Gastroesophageal sphincter (tissue), 4 donors: Measurements from ENCODE around the gene CPNE5. TPM values are rescaled to one million over a fixed set of nuclear protein-coding genes. Genes with fewer than 3 reads are reported as not detected.
A peak's percentile ranks its signal among the peaks of the same experiment; 100 is the strongest.

ENCODE experiments used
- ATAC-seq: fragments of 150-250 bp; one replicate; pipeline ENCODE4 v1.9.1; 2016; ENCODE audit warnings: mild to moderate bottlenecking, moderate library complexity
- H3K27ac ChIP-seq, 4 donors: fragments of 200-600 bp; sonication (generic) in 3 of 4; 1 replicate in 3 of 4; 2 replicates in 1 of 4; pipeline ENCODE4 v1.5.1; 2016 to 2019
- H3K27me3 ChIP-seq: fragments of 200-600 bp; sonication (generic); one replicate; pipeline ENCODE4 v1.5.1; 2019
- H3K36me3 ChIP-seq, 2 donors: fragments of 200-600 bp; sonication (generic); one replicate each; pipeline ENCODE4 v1.5.1; 2019; ENCODE audit warnings: control low read depth in 1 of 2
- H3K4me1 ChIP-seq, 3 donors: fragments of 200-600 bp; sonication (generic); 1 replicate in 2 of 3; 2 replicates in 1 of 3; pipeline ENCODE4 v1.5.1; 2016 to 2019; ENCODE audit warnings: control low read depth in 2 of 3
- H3K4me3 ChIP-seq, 2 donors: fragments of 200-600 bp; sonication (generic); one replicate each; pipeline ENCODE4 v1.5.1; 2019; ENCODE audit warnings: mild to moderate bottlenecking in 1 of 2, moderate library complexity in 1 of 2
- H3K9me3 ChIP-seq, 3 donors: fragments of 200-600 bp; sonication (generic); one replicate each; pipeline ENCODE4 v1.5.1; 2017 to 2019; ENCODE audit warnings: control low read depth in 2 of 3
- EP300 ChIP-seq: sonication (generic); formaldehyde crosslinking; IDR thresholded peaks from one replicate; pipeline ENCODE4 v1.6.1; 2017; ENCODE audit warnings: antibody characterized with exemption, mild to moderate bottlenecking
- POLR2A ChIP-seq, 2 donors: fragments of 450-650 bp; IDR thresholded peaks; one replicate each; pipeline ENCODE4 v1.6.1; 2017; ENCODE audit warnings: antibody characterized with exemption in 2 of 2, mild to moderate bottlenecking in 2 of 2, moderate library complexity in 1 of 2
- POLR2AphosphoS5 ChIP-seq: sonication (generic); formaldehyde crosslinking; IDR thresholded peaks from one replicate; pipeline ENCODE4 v1.6.1; 2017; ENCODE audit warnings: antibody characterized with exemption
- WGBS, 2 donors: methylation state at CpG; one replicate each; pipeline ENCODE4 v1.1.5; 2018; ENCODE audit warnings: low coverage in 1 of 2; 5-methylcytosine and 5-hydroxymethylcytosine counted together
- total RNA-seq, 4 donors: library from RNA; depleted of rRNA; stranded (reverse); fragments of >200 nt; gene quantifications; one replicate each; pipeline ENCODE4 v1.1.0, GENCODE V29; 2016
- TF ChIP-seq, protein P1 (sequence below), 4 experiments: fragments of 200-600 bp in 2 of 4; fragments of 450-650 bp in 2 of 4; sonication (generic) in 1 of 4; IDR thresholded peaks; one replicate each; pipeline ENCODE4 v1.5.1; 2017 to 2019; ENCODE audit warnings: antibody characterized with exemption in 4 of 4, mild to moderate bottlenecking in 2 of 4, moderate library complexity in 2 of 4

Gene CPNE5
- total RNA-seq, 4 donors from 2014 or later, result 0.42 to 2.3 (median 1.5) TPM

DNA sequence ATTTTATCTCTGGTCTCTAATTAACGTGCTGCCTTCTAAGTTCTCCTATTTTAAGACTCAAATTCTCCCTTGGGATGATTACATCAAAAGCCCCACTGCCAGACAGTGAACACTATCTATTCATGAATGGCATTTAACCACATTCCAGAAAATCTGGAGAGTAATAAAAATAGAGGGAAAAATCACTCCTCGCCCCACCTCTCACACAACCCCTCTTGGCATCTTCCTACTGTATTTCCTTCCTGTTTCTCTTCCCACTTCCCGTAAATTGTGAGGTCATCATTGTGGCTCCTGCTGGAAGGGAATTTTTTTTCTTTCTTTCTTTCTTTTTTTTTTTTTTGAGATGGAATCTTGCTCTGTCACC is 110.1 kb downstream of the CPNE5 start:
- ATAC-seq, result peak; percentile 25

DNA sequence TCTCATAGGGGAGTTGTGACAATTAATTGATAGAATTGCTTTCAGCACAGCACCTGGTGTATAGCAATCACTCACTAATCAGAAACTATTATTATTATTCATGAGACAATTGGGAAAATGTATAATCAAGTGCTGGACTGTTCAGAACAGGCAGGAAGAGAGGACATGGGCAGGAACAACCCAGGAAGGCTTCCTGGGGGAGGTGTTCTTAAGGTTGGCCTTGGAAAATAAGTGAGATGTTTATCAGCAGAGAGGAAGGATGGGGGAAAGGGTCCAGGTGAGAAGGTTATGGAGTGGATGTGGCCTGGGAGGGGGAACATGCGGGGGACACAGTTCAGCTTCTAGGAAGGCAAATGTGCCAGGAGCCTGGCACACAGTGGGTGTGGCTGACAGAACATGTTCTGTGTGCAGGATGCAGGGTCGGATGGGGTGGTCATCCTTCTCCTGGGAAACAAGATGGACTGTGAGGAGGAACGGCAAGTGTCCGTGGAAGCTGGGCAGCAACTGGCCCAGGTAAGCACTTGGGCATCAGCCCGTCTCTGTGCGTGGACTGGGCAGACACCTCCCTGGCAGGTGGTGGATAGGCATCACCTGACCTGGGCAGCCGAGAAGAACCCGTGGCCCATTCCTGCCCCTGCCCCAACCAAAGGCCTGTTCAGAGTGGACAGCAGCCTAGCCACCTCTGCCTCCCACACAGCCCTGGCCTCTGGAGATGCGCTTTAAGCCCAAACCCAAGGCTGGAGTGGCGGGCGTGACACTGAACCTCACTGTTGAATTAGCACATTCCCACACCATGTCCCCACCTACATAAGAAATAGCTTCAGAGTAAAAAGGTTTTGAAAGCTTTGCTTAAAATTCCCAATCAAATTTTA is 110.7 kb downstream of the CPNE5 start:
- ATAC-seq, result no peak
- WGBS, 2 donors, result 83 to 84% methylated on average over 2 to 5 of the region's 11 CpGs
- TF ChIP-seq POLR2AphosphoS5, result no peak
- TF ChIP-seq, protein P1, sequence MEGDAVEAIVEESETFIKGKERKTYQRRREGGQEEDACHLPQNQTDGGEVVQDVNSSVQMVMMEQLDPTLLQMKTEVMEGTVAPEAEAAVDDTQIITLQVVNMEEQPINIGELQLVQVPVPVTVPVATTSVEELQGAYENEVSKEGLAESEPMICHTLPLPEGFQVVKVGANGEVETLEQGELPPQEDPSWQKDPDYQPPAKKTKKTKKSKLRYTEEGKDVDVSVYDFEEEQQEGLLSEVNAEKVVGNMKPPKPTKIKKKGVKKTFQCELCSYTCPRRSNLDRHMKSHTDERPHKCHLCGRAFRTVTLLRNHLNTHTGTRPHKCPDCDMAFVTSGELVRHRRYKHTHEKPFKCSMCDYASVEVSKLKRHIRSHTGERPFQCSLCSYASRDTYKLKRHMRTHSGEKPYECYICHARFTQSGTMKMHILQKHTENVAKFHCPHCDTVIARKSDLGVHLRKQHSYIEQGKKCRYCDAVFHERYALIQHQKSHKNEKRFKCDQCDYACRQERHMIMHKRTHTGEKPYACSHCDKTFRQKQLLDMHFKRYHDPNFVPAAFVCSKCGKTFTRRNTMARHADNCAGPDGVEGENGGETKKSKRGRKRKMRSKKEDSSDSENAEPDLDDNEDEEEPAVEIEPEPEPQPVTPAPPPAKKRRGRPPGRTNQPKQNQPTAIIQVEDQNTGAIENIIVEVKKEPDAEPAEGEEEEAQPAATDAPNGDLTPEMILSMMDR (IDR thresholded peaks at IDR 0.05), result no peak
- Histone ChIP-seq H3K4me1 (peaks cover 0 to 6% (median 0%) of the 10 kb centered on the region in 3 donors), H3K27ac (no peak overlapping the region), H3K9me3 (no peaks in the 10 kb centered on the region), H3K36me3 (no peaks in the 10 kb centered on the region), H3K4me3 (no peak overlapping the region), H3K27me3 (no peaks in the 10 kb centered on the region)

More for the DNA sequence above, 110.1 kb downstream of the CPNE5 start:
- Histone ChIP-seq H3K4me3 (no peak overlapping the region), H3K9me3 (no peaks in the 10 kb centered on the region), H3K4me1 (peaks cover 0 to 6% (median 0%) of the 10 kb centered on the region in 3 donors), H3K27ac (no peak overlapping the region), H3K36me3 (no peaks in the 10 kb centered on the region), H3K27me3 (no peaks in the 10 kb centered on the region)
- 46 to 51% methylated on average over 3 of the region's 3 CpGs for WGBS, 2 donors
- TF ChIP-seq POLR2AphosphoS5 (peak; percentile 18), POLR2A (IDR thresholded peaks at IDR 0.05) (no peak)
- TF ChIP-seq, protein P1 (IDR thresholded peaks at IDR 0.05), result no peak

DNA sequence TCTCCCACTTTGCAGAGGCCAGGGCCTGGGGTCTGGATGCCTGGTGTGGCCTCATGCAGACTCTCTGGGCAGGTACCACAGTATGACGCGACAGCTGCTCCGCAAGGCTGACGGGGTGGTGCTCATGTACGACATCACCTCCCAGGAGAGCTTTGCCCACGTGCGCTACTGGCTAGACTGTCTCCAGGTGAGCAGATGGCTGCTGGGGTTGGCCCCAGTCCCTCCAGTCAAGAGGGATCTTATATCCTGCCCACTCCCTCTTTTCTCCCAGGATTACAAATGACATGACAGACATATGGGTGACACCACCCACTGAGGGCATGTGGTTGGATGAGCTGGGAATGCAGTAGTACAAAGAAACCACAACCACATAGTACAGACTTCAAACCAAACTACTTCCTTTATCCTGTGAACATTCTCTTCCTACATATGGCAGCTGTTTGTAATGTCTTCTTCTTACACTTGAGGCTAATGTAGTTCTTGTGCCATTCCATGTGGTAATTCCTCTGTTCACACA is 111.7 kb downstream of the CPNE5 start:
- no peaks in the 10 kb centered on the region for H3K36me3 ChIP-seq
- no peak for TF ChIP-seq EP300
- TF ChIP-seq POLR2AphosphoS5, result no peak
- no peak for TF ChIP-seq POLR2A (IDR thresholded peaks at IDR 0.05)
- TF ChIP-seq, protein P1 (IDR thresholded peaks at IDR 0.05), result no peak
- ATAC-seq, result no peak
- no peak overlapping the region for H3K27ac ChIP-seq
- no CpG with 5 or more reads among the region's 7 CpGs for WGBS, 2 donors
- H3K9me3 ChIP-seq, result no peaks in the 10 kb centered on the region
- H3K27me3 ChIP-seq, result no peaks in the 10 kb centered on the region
- peaks cover 0 to 6% (median 0%) of the 10 kb centered on the region in 3 donors for H3K4me1 ChIP-seq
- no peak overlapping the region for H3K4me3 ChIP-seq

DNA sequence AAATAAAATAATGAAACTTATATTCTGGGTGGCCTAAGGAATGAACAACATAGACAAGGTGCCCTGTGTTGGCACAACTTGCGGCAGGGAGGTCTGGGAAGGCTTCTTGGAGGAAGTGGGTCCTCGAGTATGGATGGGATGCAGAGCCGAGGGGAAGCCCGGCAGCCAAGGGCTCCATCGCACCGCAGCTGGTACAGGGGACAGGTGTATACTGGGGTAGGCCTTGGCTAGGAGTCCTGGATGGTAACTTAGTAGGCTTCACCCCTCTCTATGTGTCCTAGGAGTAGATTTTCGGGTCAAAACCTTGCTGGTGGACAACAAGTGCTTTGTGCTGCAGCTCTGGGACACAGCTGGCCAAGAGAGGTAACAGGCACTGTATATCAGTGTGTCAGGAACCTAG is 113.7 kb downstream of the CPNE5 start:
- ATAC-seq, result no peak

More for the DNA sequence above, 113.7 kb downstream of the CPNE5 start:
- H3K27me3 ChIP-seq, result no peaks in the 10 kb centered on the region
- no peaks in the 10 kb centered on the region for H3K9me3 ChIP-seq
- 77 to 100% methylated on average over 1 to 2 of the region's 7 CpGs for WGBS, 2 donors
- no peaks in the 10 kb centered on the region for H3K36me3 ChIP-seq
- TF ChIP-seq POLR2AphosphoS5 (no peak), EP300 (no peak)
- TF ChIP-seq, protein P1 (IDR thresholded peaks at IDR 0.05), result no peak
- no peak overlapping the region for H3K27ac ChIP-seq
- peaks cover 0 to 6% (median 0%) of the 10 kb centered on the region in 3 donors for H3K4me1 ChIP-seq
- no peak overlapping the region for H3K4me3 ChIP-seq
